HCEC 1CT (cell line): ENCODE measurements around the gene C3orf18.

ENCODE experiments used
- DNase-seq: peaks from one replicate; pipeline ENCODE4 v3.0.0-alpha.2; 2017

The C3orf18 gene

DNA sequence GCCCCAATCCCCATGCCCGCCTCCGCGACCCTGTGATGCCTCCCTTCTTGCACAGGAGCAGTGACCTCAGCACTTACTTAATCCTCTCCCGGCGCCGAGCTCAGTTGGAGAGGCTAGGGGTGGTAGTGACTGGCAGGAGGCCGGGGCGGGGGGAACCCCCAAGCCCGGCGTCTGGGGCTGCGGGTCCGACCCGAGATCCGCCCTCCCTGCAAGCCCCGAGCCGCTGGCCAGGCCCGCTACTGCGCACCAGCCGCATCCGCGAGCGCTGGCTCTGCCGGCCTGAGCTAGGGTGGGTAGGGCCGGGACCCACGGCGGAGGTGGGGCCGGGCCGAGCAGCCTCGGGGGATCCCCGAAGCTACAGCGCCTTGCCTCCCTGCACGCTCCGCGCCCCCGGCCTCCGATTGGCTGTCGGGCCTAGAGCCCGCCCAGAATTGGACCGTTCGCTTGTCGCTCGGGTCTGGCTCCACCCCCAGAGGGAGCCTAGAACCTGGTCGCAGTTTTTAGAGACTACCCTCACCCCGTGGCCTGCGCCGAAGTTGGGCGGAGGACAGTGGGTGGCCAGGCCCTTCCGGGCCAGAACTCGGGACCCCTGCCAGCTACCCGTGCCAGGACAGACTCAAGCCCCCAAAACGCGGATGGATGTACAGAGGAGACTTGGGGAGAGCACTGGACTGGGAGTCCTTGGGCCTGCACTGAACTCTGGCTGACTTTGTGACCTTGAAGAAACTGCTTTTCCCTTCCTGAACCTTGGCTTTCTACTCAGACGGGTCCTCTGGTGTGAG is at the start of gene C3orf18:
C3orf18 (minus strand) TSS at position 362 of the 782 bp plus-strand sequence. CDS start 2,048 bp downstream, outside the sequence.
- DNase-seq, result peak; percentile 91

DNA sequence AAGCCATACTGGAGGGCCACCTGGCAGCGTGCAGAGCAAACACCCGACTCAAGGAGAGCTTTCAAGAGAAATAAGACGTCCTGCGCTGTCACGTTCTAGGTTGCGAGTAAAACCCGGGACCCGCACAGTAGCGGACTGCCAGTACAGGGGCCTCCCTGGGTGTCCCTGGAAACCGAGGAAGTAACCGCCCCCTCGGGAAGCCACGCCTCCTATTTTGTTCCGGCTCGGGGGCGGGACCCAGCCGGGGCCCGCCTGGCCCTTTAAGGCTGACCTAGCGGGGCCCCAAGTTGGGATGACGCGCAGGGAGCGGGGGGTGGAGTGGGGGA is 49.2 kb upstream of the C3orf18 start:
- DNase-seq, result peak; percentile 87

DNA sequence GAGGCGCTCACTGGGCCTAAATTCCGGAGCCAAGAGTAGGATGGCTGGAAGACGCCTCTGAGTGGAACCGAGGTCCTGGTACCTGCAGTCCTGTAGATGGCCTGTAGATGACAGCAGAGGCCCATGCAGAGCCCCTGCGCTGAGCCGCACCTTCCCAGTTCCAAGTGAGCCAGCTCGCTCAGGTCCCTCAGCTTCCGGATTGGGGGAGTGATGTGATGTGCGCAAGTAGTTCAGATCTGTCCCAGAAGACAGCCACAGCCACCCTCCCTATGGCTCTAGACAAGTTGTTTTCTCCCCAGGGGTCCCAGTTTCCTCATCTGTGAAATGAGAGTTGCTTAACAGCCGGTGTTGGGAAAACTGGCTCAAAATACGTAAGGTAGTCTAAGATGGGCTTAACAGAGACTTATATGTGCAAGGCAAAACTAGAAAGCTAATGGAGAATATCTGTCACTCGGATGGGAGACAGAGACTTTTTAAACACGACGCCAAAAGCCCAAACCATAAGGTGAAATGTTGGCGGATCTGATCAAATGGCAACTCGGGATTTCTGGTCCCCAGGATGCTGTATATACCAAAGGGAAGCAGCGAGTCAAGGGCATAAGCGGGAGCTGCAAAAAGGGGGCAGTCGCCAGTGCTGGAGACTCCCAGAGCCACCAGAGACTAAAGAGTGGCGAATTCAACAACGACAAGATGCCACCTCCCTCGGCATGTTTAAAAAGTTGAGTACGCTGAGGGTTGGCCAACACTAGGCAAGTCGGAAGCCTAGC is 48.6 kb upstream of the C3orf18 start:
- DNase-seq, result peak; percentile 77

GRCh38 chr3:50615190-50615589 is 47.6 kb upstream of the C3orf18 start:
- DNase-seq, result no peak

DNA sequence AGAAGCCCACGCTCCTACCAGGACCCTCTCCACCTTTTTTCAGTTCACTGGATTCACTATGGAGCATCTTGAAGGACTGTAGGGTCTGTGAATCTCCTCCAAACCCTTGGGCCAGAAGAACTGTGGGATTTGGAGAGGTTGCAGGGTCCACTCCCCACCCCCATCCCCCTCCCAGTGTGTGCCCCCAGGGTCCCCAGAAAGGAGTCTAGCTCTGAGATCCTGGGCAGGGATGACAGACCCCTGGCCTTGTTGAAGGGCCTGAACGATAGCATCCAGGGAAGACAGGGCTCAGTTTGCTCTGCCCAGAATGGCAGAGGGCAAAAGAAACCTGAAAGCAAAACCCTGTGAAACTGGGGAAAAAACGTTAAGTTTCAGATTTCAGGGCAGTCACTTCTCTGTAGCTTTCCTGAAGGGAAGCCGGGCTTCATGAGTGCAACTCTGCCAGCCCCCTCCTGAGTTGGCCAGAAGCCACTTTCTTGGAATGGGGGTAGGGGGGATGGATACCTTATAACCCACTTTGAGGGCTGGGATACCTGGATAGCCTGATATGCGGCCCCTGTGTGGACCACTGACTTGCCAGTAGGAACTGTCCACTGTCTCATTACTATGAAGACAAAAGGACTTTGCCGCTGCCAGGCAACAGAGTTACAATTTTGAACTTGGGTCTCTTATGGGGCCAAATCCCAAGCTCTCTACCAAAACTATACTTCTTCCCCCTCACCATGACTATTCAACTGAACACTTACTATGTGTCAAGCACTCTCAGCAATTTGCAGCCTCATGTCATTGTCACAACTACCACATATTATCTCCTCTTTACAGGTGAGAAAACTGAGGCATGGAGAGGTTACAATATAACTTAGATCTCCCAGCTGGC is 45.7 kb upstream of the C3orf18 start:
- no peak for DNase-seq

DNA sequence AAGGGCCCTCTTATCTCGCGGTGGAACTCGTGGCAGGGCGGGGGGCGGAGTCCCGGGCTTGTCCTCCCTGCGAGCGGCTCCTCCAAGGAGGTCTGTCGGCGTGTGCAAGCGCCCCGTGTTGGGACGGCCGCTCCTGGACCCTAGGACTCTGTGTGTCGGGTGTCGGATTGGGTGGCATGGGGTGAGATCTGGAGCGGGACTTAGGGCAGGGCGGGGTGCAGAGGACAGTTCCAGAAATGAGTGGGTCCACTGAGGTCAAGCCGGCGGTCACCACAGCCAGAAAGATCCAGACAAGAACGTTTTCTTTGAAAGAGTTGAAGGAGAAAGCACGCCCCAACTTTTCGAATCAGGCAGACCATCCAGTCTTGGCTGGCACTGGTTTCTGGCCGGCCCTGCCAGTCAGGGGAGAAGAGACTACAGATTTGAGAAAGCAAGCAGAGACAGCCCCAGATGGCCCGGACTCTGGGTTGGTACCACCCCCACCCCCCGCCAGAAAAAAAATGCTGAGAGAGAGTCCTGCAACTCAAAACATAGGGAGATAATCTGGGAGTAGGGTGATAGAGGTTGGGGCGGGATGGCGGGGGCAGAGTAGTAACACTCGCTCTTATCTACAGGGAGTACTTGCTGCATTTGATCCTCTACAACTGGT is 44.8 kb upstream of the C3orf18 start:
- DNase-seq, result no peak

- DNase-seq, result peak; percentile 92
Observed at GRCh38 chr3:50611464-50612233, 44.1 kb upstream of the C3orf18 start, which contains the start of gene CISH. Gene CISH (minus strand): TSS chr3:50611774. CDS start chr3:50611650, 124 bp downstream.

DNA sequence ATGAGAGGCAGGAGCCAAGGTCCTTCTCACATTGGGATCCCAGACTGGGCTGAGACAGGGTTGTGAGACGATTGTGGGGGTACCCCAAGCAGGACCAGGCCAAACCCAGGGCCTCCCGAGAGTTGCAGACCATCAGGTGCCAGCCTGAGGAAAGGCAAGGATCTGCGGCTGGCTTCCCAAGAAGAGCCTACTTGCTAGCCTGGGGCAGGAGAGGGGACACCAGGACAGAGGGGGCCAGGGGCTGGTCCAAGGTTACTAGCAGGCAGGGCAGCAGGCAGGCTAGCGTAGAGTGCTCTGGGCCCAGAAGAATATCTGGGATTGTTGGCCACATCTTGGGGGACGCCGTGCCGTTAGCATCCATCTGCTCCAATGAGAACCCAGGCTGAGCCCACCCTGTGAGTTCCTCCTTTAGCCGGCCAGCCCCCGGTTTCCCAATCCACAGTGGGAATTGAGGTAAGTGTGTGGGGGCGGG is 43.5 kb upstream of the C3orf18 start:
- no peak for DNase-seq

DNA sequence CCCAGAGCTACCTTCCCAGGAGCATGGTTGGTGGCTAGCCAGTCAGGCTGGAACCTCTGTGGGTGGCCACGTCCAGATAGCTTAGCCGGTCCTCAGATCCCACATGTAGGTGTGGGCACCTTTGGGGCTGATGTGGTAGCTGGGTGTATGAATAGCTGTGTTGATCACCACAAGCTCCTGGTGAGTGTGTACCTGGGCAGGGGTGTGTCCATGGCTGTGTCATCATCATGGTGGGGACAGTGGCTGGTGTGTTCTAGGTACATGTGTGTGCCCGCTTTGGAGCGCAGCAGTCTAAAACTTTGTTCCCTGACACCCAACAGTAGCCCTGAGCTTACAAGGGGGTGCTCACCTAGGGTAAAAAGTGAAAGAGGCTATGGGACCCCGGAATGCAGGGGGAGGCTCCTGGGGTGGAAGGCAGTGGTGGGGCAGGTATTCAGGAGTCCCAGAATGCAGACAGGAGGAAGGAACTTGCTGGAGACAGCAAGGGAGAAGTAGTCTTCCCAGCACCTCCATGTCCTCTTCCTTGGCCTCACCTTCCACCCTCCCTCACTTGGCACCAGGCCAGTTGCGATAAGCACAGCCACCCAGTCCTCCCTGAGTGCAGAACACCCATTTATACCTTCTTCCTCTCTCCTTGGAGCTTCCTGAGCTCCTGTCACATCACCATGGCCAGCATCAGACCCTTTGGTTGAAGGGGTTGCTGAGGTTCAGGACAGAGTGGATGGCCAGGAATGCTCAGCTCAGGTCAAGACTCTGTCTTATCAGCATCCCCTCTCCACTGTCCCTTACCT is 42.8 kb upstream of the C3orf18 start:
- DNase-seq, result no peak

- no peak for DNase-seq
Observed at GRCh38 chr3:50609763-50610085, 42.2 kb upstream of the C3orf18 start.

GRCh38 chr3:50609071-50609762 is 41.7 kb upstream of the C3orf18 start:
- DNase-seq, result no peak

DNA sequence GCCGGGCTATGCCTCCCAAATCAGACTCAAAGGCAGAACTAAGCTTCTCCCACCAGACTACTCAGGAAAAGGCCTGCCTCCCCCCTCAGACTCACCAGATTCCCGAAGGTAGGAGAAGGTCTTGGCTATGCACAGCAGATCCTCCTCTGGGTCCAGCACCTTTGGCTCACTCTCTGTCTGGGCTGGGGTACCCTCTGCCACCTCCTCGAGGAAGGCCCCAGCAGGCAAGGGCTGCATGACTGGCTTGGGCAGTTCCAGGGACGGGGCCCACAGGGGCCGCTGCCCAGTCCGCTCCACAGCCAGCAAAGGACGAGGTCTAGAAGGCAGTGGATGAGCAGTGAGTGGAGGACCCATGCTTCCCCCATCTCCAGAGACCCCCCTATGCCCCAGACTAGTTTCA is 40.7 kb upstream of the C3orf18 start:
- no peak for DNase-seq

- DNase-seq, result no peak
Observed at GRCh38 chr3:50607271-50608091, 39.9 kb upstream of the C3orf18 start.

- DNase-seq, result no peak
Observed at GRCh38 chr3:50606596-50606995, 39.0 kb upstream of the C3orf18 start.

DNA sequence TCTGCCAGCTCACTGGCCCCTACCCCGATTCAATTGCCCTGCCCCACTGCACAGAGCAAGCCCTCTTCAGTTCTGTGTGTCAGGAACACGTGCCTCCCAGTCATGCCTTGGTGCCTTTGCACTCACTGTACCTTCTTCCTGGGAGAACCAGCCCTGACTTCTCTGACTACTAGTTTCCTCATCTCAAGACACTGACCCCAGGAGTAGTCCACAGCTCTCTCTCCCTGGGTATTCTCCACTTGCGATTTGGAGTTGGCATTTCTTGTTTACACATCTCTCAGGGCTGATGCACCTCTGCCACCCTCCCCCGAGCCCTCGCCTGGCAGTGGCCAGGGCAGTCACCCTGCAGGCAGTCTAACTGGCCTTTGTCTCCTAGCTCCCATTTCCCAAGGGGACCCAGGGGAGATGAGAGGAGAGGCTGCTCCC is 38.4 kb upstream of the C3orf18 start:
- DNase-seq, result no peak

- no peak for DNase-seq
Observed at GRCh38 chr3:50604628-50605588, 37.4 kb upstream of the C3orf18 start.

DNA sequence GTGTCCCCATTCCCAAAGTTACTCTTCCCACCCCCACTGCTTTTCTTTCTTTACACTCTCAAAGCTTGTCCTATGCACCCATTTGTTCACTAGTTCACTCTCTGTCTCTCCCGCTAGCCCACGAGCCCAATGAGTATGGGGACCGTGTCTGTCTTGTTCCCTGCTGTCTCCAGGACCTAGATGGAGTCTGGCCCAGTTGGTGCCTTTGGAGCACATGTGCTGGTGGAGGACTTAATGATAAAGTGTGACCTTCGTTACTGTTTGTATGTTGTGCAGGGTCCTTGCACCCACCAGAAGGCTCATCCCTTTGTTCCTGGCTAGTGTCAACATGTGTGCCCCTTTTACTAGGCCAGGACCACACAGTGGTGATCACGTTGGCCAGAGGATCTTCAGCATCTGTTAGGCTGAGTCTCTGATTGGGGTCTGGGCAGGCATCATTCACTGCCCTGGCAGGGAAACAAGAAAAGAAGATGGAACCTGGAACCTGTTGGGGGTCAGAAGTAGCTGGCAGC is 36.6 kb upstream of the C3orf18 start:
- DNase-seq, result no peak
